Measurements from ENCODE around the gene CALD1.

- peak; percentile 16 for TF ChIP-seq POLR2AphosphoS5 (IDR thresholded peaks at IDR 0.05)
- TF ChIP-seq CTCF (IDR thresholded peaks at IDR 0.05) = no peak
- no peak for TF ChIP-seq EP300 (IDR thresholded peaks at IDR 0.05)
Observed at GRCh38 chr7:134788191-134788590, 8.8 kb downstream of the CALD1 start.
